Psoas muscle (tissue), 8 donors: ENCODE results near the gene CRY1. TPM values are rescaled to one million over a fixed set of nuclear protein-coding genes. Genes with fewer than 3 reads are reported as not detected.
A peak's percentile ranks its signal among the peaks of the same experiment; 100 is the strongest.
"Not testable (repeated sequence)": the region's sequence is repeated elsewhere in the genome, so short reads cannot be mapped to it uniquely, and the experiment has no call there.

Experiments used
- ATAC-seq, 4 donors: fragments of 200-7000 bp; cut with Tn5 transposase; one replicate each; pipeline ENCODE4 v1.9.1; 2020; ENCODE audit warnings: moderate library complexity in 3 of 4, mild to moderate bottlenecking in 2 of 4
- DNase-seq, 2 donors: peaks; one replicate each; pipeline ENCODE4 v3.0.0-alpha.2; 2020
- H3K27ac ChIP-seq: fragments of 200-600 bp; one replicate; pipeline ENCODE4 v1.8.0; 2022
- H3K27me3 ChIP-seq, 3 donors: fragments of 200-600 bp in 1 of 3; one replicate each; pipeline versions ENCODE4 v1.6.1 to v1.8.0; 2013 to 2022; ENCODE audit warnings: low read length in 2 of 3, mild to moderate bottlenecking in 2 of 3, moderate library complexity in 1 of 3; ENCODE audit not compliant: insufficient read depth in 3 of 3
- H3K36me3 ChIP-seq, 2 donors: fragments of 200-600 bp in 1 of 2; one replicate each; pipeline versions ENCODE4 v1.6.1 to v1.8.0; 2013 to 2022; ENCODE audit warnings: low read depth in 1 of 2, mild to moderate bottlenecking in 1 of 2, moderate library complexity in 1 of 2; ENCODE audit not compliant: insufficient read depth in 1 of 2
- H3K4me1 ChIP-seq: fragments of 200-600 bp; one replicate; pipeline ENCODE4 v1.8.0; 2022
- H3K4me3 ChIP-seq: fragments of 200-600 bp; one replicate; pipeline ENCODE4 v1.8.0; 2022; ENCODE audit warnings: mild to moderate bottlenecking
- H3K9me3 ChIP-seq: fragments of 200-600 bp; one replicate; pipeline ENCODE4 v1.8.0; 2022
- WGBS, 3 donors: extraction: QIAGEN DNeasy Blood & Tissue Kit; methylation state at CpG; one replicate each; pipeline versions ENCODE4 v1.1.6 to v1.1.7; 2013; 5-methylcytosine and 5-hydroxymethylcytosine counted together
- intact Hi-C, 2 donors: fragments of 100-400 bp; cut with DNase I; formaldehyde crosslinking; loops; one replicate each; pipeline versions ENCODE4 v1.11.0 to v1.14.2; 2022
- polyA plus RNA-seq, 3 donors: library from polyadenylated mRNA; stranded (reverse); fragments of 200-250 nt; gene quantifications; one replicate each; pipeline ENCODE4 v1.2.3, GENCODE V29; 2013
- total RNA-seq, 4 donors: library from RNA; stranded (reverse); fragmentation: NEBNext Ultra II Directional in 2 of 4; extraction: Animal tissue kit (Norgen Biotek cat#: 25700) in 2 of 4; gene quantifications; one replicate each; pipeline versions ENCODE4 v1.2.1 to v1.2.4, GENCODE V29; 2021 to 2023
- TF ChIP-seq, protein P1 (sequence below): fragments of 200-600 bp; IDR thresholded peaks from one replicate; pipeline ENCODE4 v1.8.0; 2022; ENCODE audit warnings: antibody characterized with exemption
- donor health status: healthy with polysubstance abuse.
- donor health status: DM: no; HTN: no; CAD: no; lungs with moderate emphysema.
- donor health status: Bipolar disorder and iron deficiency.
- donor health status: healthy.
- donor health status: DM: yes; HTN: yes; CAD: no.
- donor health status: DM: no; HTN: no; CAD: no.
- donor health status: DM: no; HTN: no; CAD: no.
- donor health status: DM: yes; HTN: yes; CAD: no.

Gene CRY1
- total and polyA plus RNA-seq, 7 donors = 8.8 to 23.3 (median 11.6) TPM

DNA sequence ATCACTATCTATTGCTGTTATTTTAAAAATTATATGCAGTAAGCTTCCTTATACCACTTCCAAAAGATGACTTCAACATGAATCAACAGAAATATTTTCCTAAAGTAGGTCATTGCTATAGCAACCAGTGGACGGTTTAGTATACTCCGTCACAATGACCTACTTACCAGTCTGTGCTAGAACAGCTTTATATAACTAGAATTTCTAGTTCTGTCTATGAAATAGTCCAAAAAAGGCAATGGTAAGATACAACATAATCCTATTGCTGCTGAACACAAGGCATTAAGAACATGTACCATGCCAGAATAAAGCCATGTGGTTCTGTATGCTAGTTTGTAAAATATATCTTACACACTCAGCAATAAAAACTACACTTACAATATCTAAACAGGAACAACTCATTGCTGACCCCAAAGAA is 65.7 kb downstream of the CRY1 start:
- H3K4me3 ChIP-seq = peak overlapping the region; percentile 51

DNA sequence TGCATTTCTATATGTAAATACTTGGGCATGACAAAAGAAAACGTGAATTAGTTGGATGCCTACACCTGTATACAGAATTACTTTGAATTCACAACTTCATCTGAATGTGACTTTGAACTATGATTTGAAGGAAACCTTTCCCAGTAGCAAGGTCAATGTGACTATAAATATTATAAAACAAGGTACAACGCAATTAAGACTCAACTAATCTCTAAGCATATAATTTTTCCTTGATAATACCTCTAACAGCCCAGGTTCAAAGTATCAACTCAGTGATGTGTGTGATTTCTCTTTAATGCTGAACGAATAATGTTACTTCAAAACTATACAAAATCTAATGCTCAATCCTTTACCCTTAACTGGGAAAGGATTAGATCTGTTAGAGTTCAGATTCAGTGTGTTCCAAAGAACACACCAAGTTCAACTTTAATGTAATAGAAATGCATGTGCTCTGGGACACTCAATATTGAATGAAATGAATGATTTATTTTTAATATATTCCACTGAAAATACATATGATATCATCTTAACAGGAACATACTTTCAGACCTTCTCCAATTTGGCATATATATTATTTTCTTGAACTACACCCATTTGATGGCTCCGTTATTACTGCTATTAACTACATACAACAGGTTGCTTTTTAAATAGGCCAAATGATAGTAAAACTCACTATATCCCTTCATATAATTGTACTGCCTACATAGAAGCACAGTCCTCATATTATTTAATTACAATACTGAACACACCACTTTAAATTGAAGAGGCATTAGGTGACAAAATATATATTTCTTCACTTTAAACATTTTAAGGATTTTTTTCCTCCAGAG is 66.3 kb downstream of the CRY1 start:
- TF ChIP-seq, protein P1, sequence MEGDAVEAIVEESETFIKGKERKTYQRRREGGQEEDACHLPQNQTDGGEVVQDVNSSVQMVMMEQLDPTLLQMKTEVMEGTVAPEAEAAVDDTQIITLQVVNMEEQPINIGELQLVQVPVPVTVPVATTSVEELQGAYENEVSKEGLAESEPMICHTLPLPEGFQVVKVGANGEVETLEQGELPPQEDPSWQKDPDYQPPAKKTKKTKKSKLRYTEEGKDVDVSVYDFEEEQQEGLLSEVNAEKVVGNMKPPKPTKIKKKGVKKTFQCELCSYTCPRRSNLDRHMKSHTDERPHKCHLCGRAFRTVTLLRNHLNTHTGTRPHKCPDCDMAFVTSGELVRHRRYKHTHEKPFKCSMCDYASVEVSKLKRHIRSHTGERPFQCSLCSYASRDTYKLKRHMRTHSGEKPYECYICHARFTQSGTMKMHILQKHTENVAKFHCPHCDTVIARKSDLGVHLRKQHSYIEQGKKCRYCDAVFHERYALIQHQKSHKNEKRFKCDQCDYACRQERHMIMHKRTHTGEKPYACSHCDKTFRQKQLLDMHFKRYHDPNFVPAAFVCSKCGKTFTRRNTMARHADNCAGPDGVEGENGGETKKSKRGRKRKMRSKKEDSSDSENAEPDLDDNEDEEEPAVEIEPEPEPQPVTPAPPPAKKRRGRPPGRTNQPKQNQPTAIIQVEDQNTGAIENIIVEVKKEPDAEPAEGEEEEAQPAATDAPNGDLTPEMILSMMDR = no peak
- Histone ChIP-seq H3K4me3 (peak overlapping the region; percentile 51), H3K9me3 (no peaks in the 10 kb centered on the region), H3K4me1 (peaks cover 54% of the 10 kb centered on the region), H3K36me3 (no peaks in the 10 kb centered on the region), H3K27me3 (no peaks in the 10 kb centered on the region), H3K27ac (peak overlapping the region; percentile 89)
- WGBS, 3 donors = 26 to 42% (median 36%) methylated on average over 4 of the region's 4 CpGs
- ATAC-seq (peak; percentile 21 to 45 (median 32)), DNase-seq (no peak)
- intact Hi-C loops = no loop called here

More for the DNA sequence above, 65.7 kb downstream of the CRY1 start:
- Histone ChIP-seq H3K4me1 (peaks cover 54% of the 10 kb centered on the region), H3K27ac (peak overlapping the region; percentile 89), H3K27me3 (no peaks in the 10 kb centered on the region), H3K36me3 (no peaks in the 10 kb centered on the region), H3K9me3 (no peaks in the 10 kb centered on the region)
- ATAC-seq = peak; percentile 93 to 97 (median 96)
- no peak for DNase-seq
- intact Hi-C loops = no loop called here
- TF ChIP-seq, protein P1 = no peak
- 0 to 4% (median 1%) methylated on average over 2 of the region's 2 CpGs for WGBS, 3 donors

DNA sequence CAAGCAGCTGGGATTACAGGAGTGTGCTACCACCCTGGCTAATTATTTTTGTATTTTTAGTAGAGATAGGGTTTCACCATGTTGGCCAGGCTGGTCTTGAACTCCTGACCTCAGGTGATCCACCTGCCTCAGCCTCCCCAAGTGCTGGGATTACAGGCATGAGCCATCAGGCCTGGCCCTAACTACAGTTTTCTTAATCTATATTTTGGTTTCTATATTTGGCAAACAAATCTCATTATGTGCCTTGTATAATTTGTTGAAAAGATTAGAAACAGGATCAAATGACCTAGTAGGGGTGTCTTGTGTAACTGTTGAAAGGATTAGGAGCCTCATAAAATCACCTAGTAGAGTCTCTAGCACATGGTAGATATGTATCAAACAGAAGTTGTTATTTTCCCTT is 67.0 kb downstream of the CRY1 start:
- ATAC-seq, DNase-seq, H3K4me3 ChIP-seq, H3K9me3 ChIP-seq, H3K36me3 ChIP-seq, intact Hi-C loops, H3K27me3 ChIP-seq: not testable (repeated sequence)
- Histone ChIP-seq H3K4me1 (peaks cover 50% of the 10 kb centered on the region), H3K27ac (peak overlapping the region; percentile 89)

DNA sequence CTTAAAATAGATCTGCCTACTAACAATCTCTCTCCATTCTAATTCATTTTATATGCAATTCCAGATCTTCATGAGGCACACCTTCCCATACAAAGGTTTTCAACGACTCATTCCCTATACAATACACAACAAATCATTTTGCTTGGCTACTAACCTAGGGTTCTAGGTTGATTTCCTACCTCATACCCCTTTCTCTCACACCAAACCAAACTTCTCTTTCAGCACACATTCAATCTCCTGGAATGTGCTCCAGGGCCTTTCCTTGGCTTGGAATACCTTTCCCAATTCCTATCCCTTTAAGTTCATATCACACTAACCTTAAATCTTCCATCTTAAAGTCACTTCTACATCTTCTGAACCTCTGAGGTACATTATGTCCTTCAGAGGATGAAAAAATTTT is 67.7 kb downstream of the CRY1 start:
- H3K4me1 ChIP-seq = peaks cover 43% of the 10 kb centered on the region
- intact Hi-C loops = no loop called here
- H3K27ac ChIP-seq = peak overlapping the region; percentile 17
- DNase-seq (no peak), ATAC-seq (no peak)
- TF ChIP-seq, protein P1 = no peak
- 77 to 89% (median 84%) methylated on average over 1 of the region's 1 CpG for WGBS, 3 donors
- H3K9me3 ChIP-seq = no peaks in the 10 kb centered on the region
- H3K4me3 ChIP-seq = no peak overlapping the region
- no peaks in the 10 kb centered on the region for H3K36me3 ChIP-seq
- no peaks in the 10 kb centered on the region for H3K27me3 ChIP-seq

DNA sequence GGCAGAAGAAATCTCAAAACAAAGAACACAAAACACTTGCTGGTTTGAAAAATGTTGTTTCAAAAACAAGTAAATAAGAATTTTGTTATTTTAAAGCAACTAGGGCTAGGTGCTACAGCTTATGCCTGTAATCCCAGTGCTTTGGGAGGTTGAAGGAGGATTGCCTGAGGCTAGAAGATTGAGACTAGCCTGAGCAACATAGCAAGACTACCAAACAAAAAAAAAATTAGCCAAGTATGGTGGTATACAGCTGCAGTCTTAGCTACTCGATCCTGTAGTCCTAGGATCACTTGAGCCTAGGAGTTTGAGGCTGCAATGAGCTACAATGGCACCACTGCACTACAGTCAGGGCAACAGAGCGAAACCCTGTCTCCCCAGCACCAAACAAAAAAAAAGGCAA is 73.8 kb downstream of the CRY1 start:
- ATAC-seq (no peak), DNase-seq (no peak)
- H3K4me3 ChIP-seq = no peak overlapping the region
- no peaks in the 10 kb centered on the region for H3K36me3 ChIP-seq
- no peaks in the 10 kb centered on the region for H3K27me3 ChIP-seq
- 87 to 92% (median 91%) methylated on average over 2 of the region's 2 CpGs for WGBS, 3 donors
- intact Hi-C loops = no loop called here
- no peaks in the 10 kb centered on the region for H3K4me1 ChIP-seq
- H3K27ac ChIP-seq = no peak overlapping the region
- TF ChIP-seq, protein P1 = no peak
- H3K9me3 ChIP-seq = no peaks in the 10 kb centered on the region
